ENCODE measurements around the gene METTL17. TPM values are rescaled to one million over a fixed set of nuclear protein-coding genes. Genes with fewer than 3 reads are reported as not detected.
A peak's percentile ranks its signal among the peaks of the same experiment; 100 is the strongest.

METTL17 gene
- polyA plus RNA-seq, 1 donor (not counting 4 experiments of a cell fraction or from before 2014, with no cell fraction given) = 61.9 TPM

- Histone ChIP-seq H3K4me2 (ENCODE audit: control insufficient read depth, extremely low read depth, insufficient read depth, low read depth, low read length) (peak overlapping the region; percentile 77), H3K9me3 (ENCODE audit: control insufficient read depth, low read depth, low read length) (no peaks in the 10 kb centered on the region), H3K27ac (ENCODE audit: control insufficient read depth, insufficient read depth, low read length) (peak overlapping the region; percentile 81), H3K36me3 (ENCODE audit: control insufficient read depth in 2 of 2, extremely low read depth in 1 of 2, insufficient read depth in 2 of 2, low read length in 2 of 2) (peaks cover 0 to under 1% of the 10 kb centered on the region in 2 experiments), H3K9me1 (ENCODE audit: control insufficient read depth, extremely low read depth, insufficient read depth, low read length) (no peaks in the 10 kb centered on the region), H3K9ac (ENCODE audit: control insufficient read depth, extremely low read depth, insufficient read depth, low read length) (peak overlapping the region; percentile 43), H3K4me1 (ENCODE audit: control insufficient read depth, extremely low read depth, insufficient read depth, low read length) (peaks cover 33% of the 10 kb centered on the region), H3K27me3 (ENCODE audit: control insufficient read depth, extremely low read depth, insufficient read depth, low read length) (no peaks in the 10 kb centered on the region), H2AFZ (ENCODE audit: control insufficient read depth, low read length) (peak overlapping the region; percentile 45), H3K4me3 (ENCODE audit: control insufficient read depth in 2 of 3, extremely low read depth in 1 of 3, insufficient read depth in 2 of 3, low read depth in 1 of 3, low read length in 3 of 3) (peak overlapping the region in 2 of 3 experiments; percentile 22 to 25), H4K20me1 (ENCODE audit: control insufficient read depth, extremely low read depth, insufficient read depth, low read length) (no peaks in the 10 kb centered on the region), H3K79me2 (ENCODE audit: control insufficient read depth, insufficient read depth, low read length) (peaks cover 19% of the 10 kb centered on the region)
- DNase-seq (ENCODE audit: low read depth, low spot score) = peak; percentile 82
- peak; percentile 91 for FAIRE-seq
- TF ChIP-seq EZH2 (IDR thresholded peaks at IDR 0.05; ENCODE audit: low read length) (no peak), CTCF (optimal IDR thresholded peaks at IDR 0.05 in 1 of 3, IDR thresholded peaks at IDR 0.05 in 1 of 3, conservative IDR thresholded peaks at IDR 0.05 in 1 of 3; ENCODE audit: extremely low read depth in 1 of 3, insufficient read depth in 2 of 3, low read length in 3 of 3) (no peak)
- dilution Hi-C loops (cut with MboI; ENCODE audit: extremely low pct_ligation_motif_present, low sequenced_read_pairs) = no loop called here
Observed at GRCh38 chr14:20986811-20987210, 3.0 kb upstream of the METTL17 start.

DNA sequence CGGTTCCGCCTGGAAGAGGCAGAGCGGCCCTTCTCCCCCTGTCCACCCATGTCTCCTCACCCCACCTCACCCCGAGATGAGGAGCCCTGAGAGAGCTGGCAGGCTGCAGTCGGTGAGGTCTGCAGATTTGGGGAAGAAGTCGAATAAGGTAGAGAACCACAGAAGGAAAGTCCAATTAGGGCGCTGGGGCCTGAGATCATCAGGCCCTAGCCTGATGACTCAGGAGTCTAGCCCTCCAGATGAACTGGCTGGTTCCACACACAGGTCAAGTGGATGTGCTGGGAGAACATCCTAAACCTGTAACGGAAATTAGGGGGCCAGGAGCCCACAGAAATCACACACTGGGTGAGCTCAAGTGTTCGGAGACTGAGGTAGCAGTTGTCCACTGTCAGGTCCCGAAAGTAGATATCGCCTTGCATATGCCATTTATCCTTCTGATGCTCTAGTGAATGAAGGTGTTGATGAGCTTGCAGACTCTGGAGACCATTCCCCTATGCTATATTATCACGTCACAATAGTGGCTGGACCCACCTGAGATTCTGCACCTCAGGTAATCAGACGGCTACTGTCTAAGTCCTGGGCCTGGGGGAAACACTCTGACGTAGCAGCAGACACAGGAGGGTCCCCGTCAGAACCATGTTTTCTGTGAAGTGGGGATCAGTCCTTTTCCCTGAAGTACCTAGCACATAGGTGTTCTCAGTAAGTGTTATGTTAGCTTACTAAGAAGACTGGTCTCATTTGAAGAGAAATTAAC is 886 bp upstream of the METTL17 start:
- H3K4me2 ChIP-seq (ENCODE audit: control insufficient read depth, extremely low read depth, insufficient read depth, low read depth, low read length) = peak overlapping the region; percentile 66
- H3K27me3 ChIP-seq (ENCODE audit: control insufficient read depth, extremely low read depth, insufficient read depth, low read length) = no peaks in the 10 kb centered on the region
- DNase-seq (ENCODE audit: low read depth, low spot score) = no peak
- peak overlapping the region in 2 of 3 experiments; percentile 29 to 57 for H3K4me3 ChIP-seq (ENCODE audit: control insufficient read depth in 2 of 3, extremely low read depth in 1 of 3, insufficient read depth in 2 of 3, low read depth in 1 of 3, low read length in 3 of 3)
- peaks cover 33% of the 10 kb centered on the region for H3K4me1 ChIP-seq (ENCODE audit: control insufficient read depth, extremely low read depth, insufficient read depth, low read length)
- peak overlapping the region; percentile 49 for H2AFZ ChIP-seq (ENCODE audit: control insufficient read depth, low read length)
- FAIRE-seq = no peak
- H3K9me1 ChIP-seq (ENCODE audit: control insufficient read depth, extremely low read depth, insufficient read depth, low read length) = no peaks in the 10 kb centered on the region
- no peaks in the 10 kb centered on the region for H4K20me1 ChIP-seq (ENCODE audit: control insufficient read depth, extremely low read depth, insufficient read depth, low read length)
- no peaks in the 10 kb centered on the region for H3K9me3 ChIP-seq (ENCODE audit: control insufficient read depth, low read depth, low read length)
- peaks cover 5 to 9% of the 10 kb centered on the region in 2 experiments for H3K36me3 ChIP-seq (ENCODE audit: control insufficient read depth in 2 of 2, extremely low read depth in 1 of 2, insufficient read depth in 2 of 2, low read length in 2 of 2)
- H3K79me2 ChIP-seq (ENCODE audit: control insufficient read depth, insufficient read depth, low read length) = peaks cover 25% of the 10 kb centered on the region
- TF ChIP-seq EZH2 (IDR thresholded peaks at IDR 0.05; ENCODE audit: low read length) = no peak
- TF ChIP-seq CTCF (optimal IDR thresholded peaks at IDR 0.05 in 1 of 3, IDR thresholded peaks at IDR 0.05 in 1 of 3, conservative IDR thresholded peaks at IDR 0.05 in 1 of 3; ENCODE audit: extremely low read depth in 1 of 3, insufficient read depth in 2 of 3, low read length in 3 of 3) = no peak
- dilution Hi-C loops (cut with MboI; ENCODE audit: extremely low pct_ligation_motif_present, low sequenced_read_pairs) = no loop called here
- peak overlapping the region; percentile 56 for H3K9ac ChIP-seq (ENCODE audit: control insufficient read depth, extremely low read depth, insufficient read depth, low read length)
- H3K27ac ChIP-seq (ENCODE audit: control insufficient read depth, insufficient read depth, low read length) = peak overlapping the region; percentile 83

Measured in keratinocyte (primary cell).